Neural cell (in vitro differentiated cells): ENCODE data around the gene GJA8. TPM values are rescaled to one million over a fixed set of nuclear protein-coding genes. Genes with fewer than 3 reads are reported as not detected.
"Not testable (repeated sequence)": the region's sequence is repeated elsewhere in the genome, so short reads cannot be mapped to it uniquely, and the experiment has no call there.

ENCODE experiments used
- H2AFZ ChIP-seq: fragments of 200-600, 300-800 bp; sonication (generic), shearing (Covaris generic); 2 replicates; pipeline ENCODE4 v1.6.0; 2014; ENCODE audit warnings: low read depth, mild to moderate bottlenecking, antibody characterized with exemption, low read length, moderate library complexity
- H3F3A ChIP-seq: fragments of 200-600 bp; shearing (Covaris generic); 2 replicates; pipeline ENCODE4 v1.6.1; 2016; ENCODE audit warnings: mild to moderate bottlenecking, moderate library complexity, mixed read lengths, antibody characterized with exemption, low read length; ENCODE audit not compliant: insufficient read depth, poor library complexity, severe bottlenecking
- H3K27ac ChIP-seq: fragments of 200-600, 300-800 bp; sonication (generic), shearing (Covaris generic); 2 replicates; pipeline ENCODE4 v1.5.1; 2014; ENCODE audit warnings: mild to moderate bottlenecking, low read length, moderate library complexity
- H3K27me3 ChIP-seq: fragments of 300-800, 200-600 bp; sonication (generic), shearing (Covaris generic); 2 replicates; pipeline ENCODE4 v1.6.0; 2014; ENCODE audit warnings: mild to moderate bottlenecking, low read depth, low read length, moderate library complexity; ENCODE audit not compliant: insufficient read depth
- H3K36me3 ChIP-seq: fragments of 300-800, 200-600 bp; sonication (generic), shearing (Covaris generic); 2 replicates; pipeline ENCODE4 v1.5.1; 2014; ENCODE audit warnings: mild to moderate bottlenecking, antibody characterized with exemption, low read length, moderate library complexity; ENCODE audit not compliant: insufficient read depth
- H3K4me2 ChIP-seq: fragments of 300-800, 200-600 bp; sonication (generic), shearing (Covaris generic); 2 replicates; pipeline ENCODE4 v1.6.0; 2014; ENCODE audit warnings: mild to moderate bottlenecking, low read length
- H3K4me3 ChIP-seq: fragments of 300-800, 200-600 bp; sonication (generic), shearing (Covaris generic); 2 replicates; pipeline ENCODE4 v1.5.1; 2014; ENCODE audit warnings: mild to moderate bottlenecking, low read length, moderate library complexity
- H3K79me2 ChIP-seq: fragments of 200-600 bp; shearing (Covaris generic); replicated peaks from 2 replicates; pipeline ENCODE4 v1.6.0; 2014; ENCODE audit warnings: mild to moderate bottlenecking, low read length, moderate library complexity; ENCODE audit not compliant: insufficient read depth
- H3K9ac ChIP-seq: fragments of 300-800, 200-600 bp; sonication (generic), shearing (Covaris generic); 2 replicates; pipeline ENCODE4 v1.6.1; 2016; ENCODE audit warnings: mild to moderate bottlenecking, low read length, mixed read lengths
- H3K9me2 ChIP-seq: fragments of 200-600 bp; shearing (Covaris generic); 2 replicates; pipeline ENCODE4 v1.6.1; 2016; ENCODE audit warnings: mild to moderate bottlenecking, low read length, mixed read lengths; ENCODE audit not compliant: insufficient read depth
- H3K9me3 ChIP-seq: fragments of 200-600, 300-800 bp; sonication (generic), shearing (Covaris generic); 2 replicates; pipeline ENCODE4 v1.6.1; 2016; ENCODE audit warnings: mild to moderate bottlenecking, mixed run types, low read length, moderate library complexity, mixed read lengths
- H4K20me1 ChIP-seq: fragments of 200-600 bp; shearing (Covaris generic); 2 replicates; pipeline ENCODE4 v1.6.1; 2016; ENCODE audit warnings: mild to moderate bottlenecking, mixed run types; ENCODE audit not compliant: insufficient read depth
- EP300 ChIP-seq: fragments of 450-650 bp; conservative IDR thresholded peaks from 2 replicates; pipeline ENCODE4 v1.6.1; 2014; ENCODE audit warnings: antibody characterized with exemption, mild to moderate bottlenecking, moderate library complexity; ENCODE audit not compliant: poor library complexity, severe bottlenecking
- EZH2 ChIP-seq: fragments of 200-600, 300-800 bp; shearing (Covaris generic), sonication (generic); IDR thresholded peaks from 2 replicates; pipeline ENCODE4 v1.6.1; 2014; ENCODE audit warnings: antibody characterized with exemption, low read length, borderline replicate concordance, mild to moderate bottlenecking; ENCODE audit not compliant: insufficient read depth, poor library complexity, severe bottlenecking
- MXI1 ChIP-seq: fragments of 450-650 bp; conservative IDR thresholded peaks from 2 replicates; pipeline ENCODE4 v1.6.1; 2014; ENCODE audit warnings: antibody characterized with exemption, mild to moderate bottlenecking; ENCODE audit not compliant: poor library complexity, severe bottlenecking
- POLR2AphosphoS5 ChIP-seq: IDR thresholded peaks from 2 replicates; pipeline ENCODE4 v1.6.1; 2012
- RAD21 ChIP-seq: fragments of 450-650 bp; conservative IDR thresholded peaks from 2 replicates; pipeline ENCODE4 v1.6.1; 2014; ENCODE audit warnings: antibody characterized with exemption, mild to moderate bottlenecking, moderate library complexity
- REST ChIP-seq: IDR thresholded peaks from 2 replicates; pipeline ENCODE4 v1.6.1; 2012; ENCODE audit warnings: borderline replicate concordance
- SMC3 ChIP-seq: fragments of 450-650 bp; conservative IDR thresholded peaks from 2 replicates; pipeline ENCODE4 v1.6.1; 2014; ENCODE audit warnings: antibody characterized with exemption, mild to moderate bottlenecking, moderate library complexity; ENCODE audit not compliant: poor library complexity
- TAF1 ChIP-seq: IDR thresholded peaks from 2 replicates; pipeline ENCODE4 v1.6.1; 2012; ENCODE audit warnings: low read depth
- polyA minus RNA-seq: library from RNA; depleted of rRNA, polyadenylated mRNA; stranded (reverse); fragments of >200 nt; gene quantifications from 2 replicates; pipeline ENCODE4 v1.2.3, GENCODE V29; 2014
- polyA plus RNA-seq: library from polyadenylated mRNA; depleted of rRNA; stranded (reverse); fragments of >200 nt; gene quantifications from 2 replicates; pipeline ENCODE4 v1.2.3, GENCODE V29; 2014
- TF ChIP-seq, protein P1 (sequence below): fragments of 450-650 bp; IDR thresholded peaks from 2 replicates; pipeline ENCODE4 v1.5.1; 2014; ENCODE audit warnings: antibody characterized with exemption, mild to moderate bottlenecking, moderate library complexity; ENCODE audit not compliant: poor library complexity, severe bottlenecking

The GJA8 gene
- polyA plus RNA-seq: not detected in 2 replicates
- not detected in 2 replicates for polyA minus RNA-seq

DNA sequence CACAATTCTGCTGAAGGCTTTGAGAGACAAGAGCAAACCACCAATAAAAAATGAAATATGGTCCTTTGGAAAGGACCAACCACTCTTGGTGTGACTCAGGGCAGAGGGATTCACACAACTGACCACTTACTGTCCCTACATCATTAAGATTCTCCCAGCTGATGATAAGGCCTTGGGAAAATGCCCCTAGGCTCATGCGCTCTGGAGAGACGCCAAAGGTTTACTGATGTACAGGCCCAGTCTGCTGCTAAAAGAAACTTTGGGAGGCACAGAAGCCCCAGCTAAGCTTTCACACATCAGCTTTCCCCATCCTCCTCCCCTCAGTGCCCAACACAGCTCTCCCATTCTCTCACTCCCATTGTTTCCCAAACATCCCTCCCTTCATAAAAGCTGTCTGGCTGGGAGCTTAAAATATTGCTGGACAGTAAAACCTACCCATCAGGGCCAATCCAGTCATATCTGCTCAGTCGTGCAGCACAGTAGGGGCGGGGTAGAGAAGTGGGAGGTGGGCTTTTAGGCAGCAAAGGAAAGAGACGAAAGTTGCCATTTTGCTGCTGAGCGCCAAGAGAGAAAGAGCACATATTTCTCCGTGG is at the start of gene GJA8:
Gene GJA8, plus strand, starts transcription at position 543 of the 593 bp plus-strand sequence. CDS start 5,161 bp downstream, outside the sequence.
- Histone ChIP-seq H3K9me3 (no peaks in the 10 kb centered on the region), H3K4me2 (no peak within 1 kb of the TSS), H4K20me1 (no peaks in the 10 kb centered on the region), H3K4me3 (no peak within 1 kb of the TSS), H3K9me2 (no peaks in the 10 kb centered on the region), H3K36me3 (no peaks in the 10 kb centered on the region), H3K27ac (no peak within 1 kb of the TSS), H3F3A (no peaks in the 10 kb centered on the region), H3K9ac (no peak within 1 kb of the TSS), H3K79me2 (no peaks in the 10 kb centered on the region), H3K27me3 (no peaks in the 10 kb centered on the region), H2AFZ (no peak within 1 kb of the TSS)
- no peak for TF ChIP-seq RAD21
- no peak for TF ChIP-seq EP300
- no peak for TF ChIP-seq MXI1
- TF ChIP-seq POLR2AphosphoS5: no peak
- no peak for TF ChIP-seq TAF1
- TF ChIP-seq, protein P1, sequence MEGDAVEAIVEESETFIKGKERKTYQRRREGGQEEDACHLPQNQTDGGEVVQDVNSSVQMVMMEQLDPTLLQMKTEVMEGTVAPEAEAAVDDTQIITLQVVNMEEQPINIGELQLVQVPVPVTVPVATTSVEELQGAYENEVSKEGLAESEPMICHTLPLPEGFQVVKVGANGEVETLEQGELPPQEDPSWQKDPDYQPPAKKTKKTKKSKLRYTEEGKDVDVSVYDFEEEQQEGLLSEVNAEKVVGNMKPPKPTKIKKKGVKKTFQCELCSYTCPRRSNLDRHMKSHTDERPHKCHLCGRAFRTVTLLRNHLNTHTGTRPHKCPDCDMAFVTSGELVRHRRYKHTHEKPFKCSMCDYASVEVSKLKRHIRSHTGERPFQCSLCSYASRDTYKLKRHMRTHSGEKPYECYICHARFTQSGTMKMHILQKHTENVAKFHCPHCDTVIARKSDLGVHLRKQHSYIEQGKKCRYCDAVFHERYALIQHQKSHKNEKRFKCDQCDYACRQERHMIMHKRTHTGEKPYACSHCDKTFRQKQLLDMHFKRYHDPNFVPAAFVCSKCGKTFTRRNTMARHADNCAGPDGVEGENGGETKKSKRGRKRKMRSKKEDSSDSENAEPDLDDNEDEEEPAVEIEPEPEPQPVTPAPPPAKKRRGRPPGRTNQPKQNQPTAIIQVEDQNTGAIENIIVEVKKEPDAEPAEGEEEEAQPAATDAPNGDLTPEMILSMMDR: no peak
- no peak for TF ChIP-seq REST
- TF ChIP-seq EZH2: no peak
- no peak for TF ChIP-seq SMC3

DNA sequence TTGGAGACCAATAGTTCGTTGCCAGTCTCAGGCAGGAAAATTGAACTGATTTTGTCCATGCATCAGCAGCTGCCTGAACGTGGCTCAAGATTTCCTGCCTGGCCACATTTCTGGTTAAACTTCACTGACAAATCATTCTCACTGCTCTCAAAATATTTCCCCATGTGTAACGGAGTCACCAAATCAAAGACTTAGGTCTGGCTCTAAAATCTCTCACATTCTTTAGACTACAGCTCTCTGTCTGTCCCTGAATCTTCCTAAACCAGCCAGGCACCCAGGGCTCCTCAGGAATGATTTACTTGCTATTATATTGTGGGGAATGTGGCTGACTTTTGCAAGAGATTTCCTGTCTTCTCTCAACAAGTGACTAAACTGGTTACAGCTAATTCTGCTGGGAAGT is 49.2 kb upstream of the GJA8 start:
- H3K9me3 ChIP-seq: no peaks in the 10 kb centered on the region
- no peak for TF ChIP-seq RAD21
- no peak for TF ChIP-seq SMC3
- TF ChIP-seq TAF1: no peak
- no peak for TF ChIP-seq MXI1
- TF ChIP-seq EZH2: no peak
- TF ChIP-seq POLR2AphosphoS5: no peak
- TF ChIP-seq, protein P1: no peak
- no peak for TF ChIP-seq REST
- TF ChIP-seq EP300: no peak
- H3K27ac ChIP-seq: no peak overlapping the region
- no peak overlapping the region for H3K4me3 ChIP-seq
- no peak overlapping the region for H2AFZ ChIP-seq
- H3K4me2 ChIP-seq: no peak overlapping the region
- no peaks in the 10 kb centered on the region for H4K20me1 ChIP-seq
- no peaks in the 10 kb centered on the region for H3F3A ChIP-seq
- no peaks in the 10 kb centered on the region for H3K36me3 ChIP-seq
- no peaks in the 10 kb centered on the region for H3K27me3 ChIP-seq
- H3K9ac ChIP-seq: no peak overlapping the region
- no peaks in the 10 kb centered on the region for H3K79me2 ChIP-seq
- H3K9me2 ChIP-seq: no peaks in the 10 kb centered on the region

DNA sequence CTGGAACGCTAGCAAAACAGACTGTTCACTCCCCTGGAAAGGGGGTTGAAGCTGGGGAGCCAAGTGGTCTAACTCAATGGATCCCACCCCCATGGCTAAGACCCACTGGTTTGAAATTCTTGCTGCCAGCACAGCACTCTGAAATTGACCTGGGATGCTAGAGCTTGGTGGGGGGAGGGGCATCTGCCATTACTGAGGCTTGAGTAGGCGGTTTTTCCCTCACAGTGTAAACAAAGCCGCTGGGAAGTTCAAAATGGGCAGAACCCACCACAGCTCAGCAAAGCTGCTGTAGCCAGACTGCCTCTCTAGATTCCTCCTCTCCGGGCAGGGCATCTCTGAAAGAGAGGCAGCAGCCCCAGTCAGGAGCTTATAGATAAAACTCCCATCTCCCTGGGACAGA is 47.6 kb upstream of the GJA8 start:
- H3K27ac ChIP-seq, H3F3A ChIP-seq, H3K9ac ChIP-seq, H4K20me1 ChIP-seq, H3K36me3 ChIP-seq, H3K27me3 ChIP-seq, H3K4me2 ChIP-seq, H2AFZ ChIP-seq, H3K9me2 ChIP-seq, H3K4me3 ChIP-seq, H3K9me3 ChIP-seq, H3K79me2 ChIP-seq: not testable (repeated sequence)
